Measurements from ENCODE around the gene RABEP1. TPM values are rescaled to one million over a fixed set of nuclear protein-coding genes. Genes with fewer than 3 reads are reported as not detected.
A peak's percentile ranks its signal among the peaks of the same experiment; 100 is the strongest.

RABEP1 gene
- total and polyA plus RNA-seq, 2 experiments from 2014 or later, result 37.0 to 88.1 TPM

GRCh38 chr17:5419959-5420653 lies 138.0 kb downstream of the RABEP1 start, which contains the start of gene RPAIN:
TSS of gene RPAIN (plus strand) at chr17:5420182. CDS start at chr17:5420211, 29 bp downstream.
- Histone ChIP-seq H3K4me3 (peak within 1 kb of the TSS; percentile 94), H3K36me3 (ENCODE audit: insufficient read depth) (peaks cover 51% of the 10 kb centered on the region), H3K4me1 (ENCODE audit: insufficient read depth) (peaks cover 8% of the 10 kb centered on the region), H3K27ac (ENCODE audit: low read depth) (peak within 1 kb of the TSS; percentile 89), H3K4me2 (peak within 1 kb of the TSS; percentile 100), H3F3A (replicated peaks; ENCODE audit: low read depth) (no peaks in the 10 kb centered on the region), H2AFZ (peak within 1 kb of the TSS; percentile 86; the same call in 1 of the 2 replicates), H4K20me1 (replicated peaks; ENCODE audit: insufficient read depth) (peaks cover 24% of the 10 kb centered on the region), H3K9me2 (ENCODE audit: insufficient read depth) (no peaks in the 10 kb centered on the region), H3K27me3 (ENCODE audit: insufficient read depth) (no peaks in the 10 kb centered on the region), H3K79me2 (replicated peaks; ENCODE audit: insufficient read depth) (peaks cover 84% of the 10 kb centered on the region)
- H3K27me3 Mint-ChIP-seq (ENCODE audit: insufficient read depth, low read depth, poor library complexity), result peaks cover 10% of the 10 kb centered on the region
- no peaks in the 10 kb centered on the region for H3K9me3 Mint-ChIP-seq
- H3K4me3 Mint-ChIP-seq, result peak within 1 kb of the TSS; percentile 98
- peak; percentile 92 for DNase-seq (ENCODE audit: low spot score)
- H3K36me3 Mint-ChIP-seq (ENCODE audit: low read depth), result peaks cover 71% of the 10 kb centered on the region
- peak within 1 kb of the TSS; percentile 99 for H3K27ac Mint-ChIP-seq
- TF ChIP-seq CTCF (conservative IDR thresholded peaks at IDR 0.05; ENCODE audit: low read depth in 2 of 2), result no peak
- TF ChIP-seq EZH2phosphoT487 (IDR thresholded peaks at IDR 0.05; ENCODE audit: unreplicated experiment), result no peak
- peak; percentile 70; the same call in 1 of the 2 replicates for TF ChIP-seq ETS1 (IDR thresholded peaks at IDR 0.05)
- peak; percentile 87 for TF ChIP-seq POLR2AphosphoS5 (IDR thresholded peaks at IDR 0.05; ENCODE audit: low read depth)
- peaks cover 6% of the 10 kb centered on the region for H3K4me1 Mint-ChIP-seq
- ATAC-seq, result peak; percentile 85

- ATAC-seq (no peak), DNase-seq (ENCODE audit: low spot score) (no peak)
- H2AFZ ChIP-seq, result no peak overlapping the region
- peaks cover 8% of the 10 kb centered on the region for H3K4me1 ChIP-seq (ENCODE audit: insufficient read depth)
- Mint-ChIP-seq H3K36me3 (ENCODE audit: low read depth) (peaks cover 77% of the 10 kb centered on the region), H3K4me3 (no peak overlapping the region), H3K9me3 (no peaks in the 10 kb centered on the region), H3K27me3 (ENCODE audit: insufficient read depth, low read depth, poor library complexity) (peaks cover 10% of the 10 kb centered on the region), H3K27ac (no peak overlapping the region), H3K4me1 (peaks cover 6% of the 10 kb centered on the region)
- no peak overlapping the region for H3K4me2 ChIP-seq
- peaks cover 50% of the 10 kb centered on the region for H3K36me3 ChIP-seq (ENCODE audit: insufficient read depth)
- no peaks in the 10 kb centered on the region for H3K9me2 ChIP-seq (ENCODE audit: insufficient read depth)
- H3K27me3 ChIP-seq (ENCODE audit: insufficient read depth), result no peaks in the 10 kb centered on the region
- no peak overlapping the region for H3K27ac ChIP-seq (ENCODE audit: low read depth)
- H3K4me3 ChIP-seq, result no peak overlapping the region
- peaks cover 61% of the 10 kb centered on the region for H3K79me2 ChIP-seq (replicated peaks; ENCODE audit: insufficient read depth)
- H4K20me1 ChIP-seq (replicated peaks; ENCODE audit: insufficient read depth), result peaks cover 20% of the 10 kb centered on the region
- no peaks in the 10 kb centered on the region for H3F3A ChIP-seq (replicated peaks; ENCODE audit: low read depth)
- TF ChIP-seq NANOG (IDR thresholded peaks at IDR 0.05; ENCODE audit: borderline replicate concordance) (no peak), ZNF331 (CRISPR knock-in tag; IDR thresholded peaks at IDR 0.05; ENCODE audit: low read depth) (no peak), CREB1 (CRISPR knock-in tag; IDR thresholded peaks at IDR 0.05; ENCODE audit: low read depth) (no peak), ZNF462 (CRISPR knock-in tag; IDR thresholded peaks at IDR 0.05) (no peak), ZNF114 (CRISPR knock-in tag; IDR thresholded peaks at IDR 0.05) (no peak), EZH2 (IDR thresholded peaks at IDR 0.05; ENCODE audit: low read depth, unreplicated experiment) (no peak), ETS1 (IDR thresholded peaks at IDR 0.05) (no peak), POLR2AphosphoS5 (IDR thresholded peaks at IDR 0.05; ENCODE audit: low read depth) (no peak)
Observed at GRCh38 chr17:5422505-5422904, 140.4 kb downstream of the RABEP1 start.

Measured in GM23338 (cell line).